Skeletal muscle satellite cell (primary cell): ENCODE results near the gene THAP5.
"Not testable (repeated sequence)": the region's sequence is repeated elsewhere in the genome, so short reads cannot be mapped to it uniquely, and the experiment has no call there.

Experiments
- H3K27me3 ChIP-seq: 2 replicates; pipeline ENCODE4 v1.7.0; 2013; ENCODE audit warnings: low read length; ENCODE audit not compliant: control insufficient read depth, insufficient read depth
- H3K36me3 ChIP-seq: 2 replicates; pipeline ENCODE4 v1.7.0; 2013; ENCODE audit warnings: mild to moderate bottlenecking, control low read depth, low read length; ENCODE audit not compliant: insufficient read depth
- H3K4me1 ChIP-seq: 2 replicates; pipeline ENCODE4 v1.7.0; 2013; ENCODE audit warnings: low read length; ENCODE audit not compliant: control insufficient read depth, insufficient read depth
- H3K4me2 ChIP-seq: 2 replicates; pipeline ENCODE4 v1.7.0; 2013; ENCODE audit warnings: mild to moderate bottlenecking, low read length
- H3K4me3 ChIP-seq: 2 replicates; pipeline ENCODE4 v1.7.0; 2013; ENCODE audit warnings: low read length
- H3K9ac ChIP-seq: 2 replicates; pipeline ENCODE4 v1.7.0; 2013; ENCODE audit warnings: mild to moderate bottlenecking, low read depth, low read length, moderate library complexity
- H3K9me3 ChIP-seq: replicated peaks from 2 replicates; pipeline ENCODE4 v1.7.0; 2013; ENCODE audit warnings: mild to moderate bottlenecking, control low read depth, low read length

Gene THAP5

DNA sequence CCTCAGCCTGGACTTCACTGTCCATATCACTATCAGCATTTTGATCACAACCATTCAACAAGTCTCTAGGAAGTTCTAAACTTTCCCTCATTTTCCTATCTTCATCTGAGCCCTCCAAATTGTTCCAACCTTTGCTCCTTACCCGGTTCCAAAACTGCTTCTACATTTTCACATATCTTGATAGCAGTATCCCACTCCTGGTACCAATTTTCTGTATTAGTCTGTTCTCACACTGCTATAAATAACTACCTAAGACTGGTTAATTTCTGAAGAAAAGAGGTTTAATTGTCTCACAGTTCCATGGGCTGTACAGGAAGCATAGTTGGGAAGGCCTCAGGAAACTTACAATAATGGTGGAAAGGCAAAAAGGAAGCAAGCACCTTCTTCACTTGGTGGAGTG lies 11.9 kb downstream of the THAP5 start:
- no peak overlapping the region for H3K4me2 ChIP-seq
- no peak overlapping the region for H3K4me3 ChIP-seq
- H3K9me3 ChIP-seq = no peaks in the 10 kb centered on the region
- peaks cover 4% of the 10 kb centered on the region for H3K4me1 ChIP-seq
- H3K36me3 ChIP-seq = no peaks in the 10 kb centered on the region
- no peaks in the 10 kb centered on the region for H3K27me3 ChIP-seq
- no peak overlapping the region for H3K9ac ChIP-seq

- Histone ChIP-seq H3K4me3 (no peak overlapping the region), H3K27me3 (no peaks in the 10 kb centered on the region), H3K9ac (no peak overlapping the region), H3K36me3 (no peaks in the 10 kb centered on the region), H3K9me3 (no peaks in the 10 kb centered on the region), H3K4me1 (peaks cover 4% of the 10 kb centered on the region), H3K4me2 (no peak overlapping the region)
Measured at GRCh38 chr7:108557191-108557590, 12.3 kb downstream of the THAP5 start.

- H3K4me3 ChIP-seq, H3K27me3 ChIP-seq, H3K9ac ChIP-seq, H3K4me1 ChIP-seq, H3K36me3 ChIP-seq, H3K9me3 ChIP-seq, H3K4me2 ChIP-seq: not testable (repeated sequence)
Measured at GRCh38 chr7:108556665-108557064, 12.8 kb downstream of the THAP5 start.

DNA sequence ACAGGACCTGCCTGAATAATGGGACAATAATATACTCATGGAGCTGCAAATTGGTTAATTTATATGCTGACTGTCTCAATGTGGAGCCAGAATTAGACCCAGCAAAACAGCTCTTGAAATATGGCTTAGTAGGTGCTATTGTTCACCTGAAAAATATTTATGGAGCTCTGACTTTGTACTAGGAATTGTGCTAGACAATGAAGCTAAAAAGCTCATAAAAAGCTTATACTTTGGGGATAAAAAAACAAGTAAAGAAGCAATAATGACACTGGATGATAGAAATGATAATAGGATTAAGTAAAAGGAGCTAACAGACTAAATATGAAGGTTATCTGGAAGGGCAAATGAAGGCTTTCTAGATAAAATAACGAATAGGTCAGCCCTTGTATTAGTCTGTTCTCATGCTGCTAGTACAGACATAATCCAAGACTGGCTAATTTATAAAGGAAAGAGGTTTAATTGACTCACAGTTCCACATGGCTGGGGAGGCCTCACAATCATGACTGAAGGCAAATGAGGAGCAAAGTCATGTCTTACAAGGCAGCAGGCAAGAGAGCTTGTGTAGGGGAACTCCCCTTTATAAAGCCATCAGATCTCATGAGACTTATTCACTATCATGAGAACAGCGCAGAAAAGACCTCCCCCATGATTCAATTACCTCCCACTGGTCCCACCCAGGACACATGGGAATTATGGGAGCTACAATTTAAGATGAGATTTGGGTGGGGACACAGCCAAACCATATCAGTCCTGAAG lies 21.2 kb downstream of the THAP5 start:
- H3K36me3 ChIP-seq, H3K9ac ChIP-seq, H3K9me3 ChIP-seq, H3K4me3 ChIP-seq, H3K27me3 ChIP-seq, H3K4me1 ChIP-seq, H3K4me2 ChIP-seq: not testable (repeated sequence)

GRCh38 chr7:108541478-108541877 lies 28.0 kb downstream of the THAP5 start:
- H3K9me3 ChIP-seq = no peaks in the 10 kb centered on the region
- no peak overlapping the region for H3K9ac ChIP-seq
- no peaks in the 10 kb centered on the region for H3K4me1 ChIP-seq
- H3K4me3 ChIP-seq = no peak overlapping the region
- no peaks in the 10 kb centered on the region for H3K27me3 ChIP-seq
- H3K36me3 ChIP-seq = no peaks in the 10 kb centered on the region
- no peak overlapping the region for H3K4me2 ChIP-seq

DNA sequence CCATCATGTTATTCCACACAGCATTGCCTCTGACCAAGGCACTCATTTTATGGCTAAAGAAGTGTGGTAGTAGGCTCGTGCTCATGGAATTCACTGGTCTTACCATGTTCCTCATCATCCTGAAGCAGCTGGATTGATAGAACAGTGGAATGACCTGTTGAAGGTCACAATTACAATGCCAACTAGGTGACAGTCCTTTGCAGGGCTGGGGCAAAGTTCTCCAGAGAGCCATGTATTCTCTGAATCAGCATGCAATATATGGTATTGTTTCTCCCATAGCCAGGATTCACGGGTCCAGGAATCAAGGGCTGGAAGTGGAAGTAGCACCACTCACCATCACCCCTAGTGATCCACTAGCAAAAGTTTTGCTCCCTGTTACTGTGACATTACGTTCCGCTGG lies 30.8 kb downstream of the THAP5 start:
- H3K4me2 ChIP-seq, H3K4me1 ChIP-seq, H3K9ac ChIP-seq, H3K9me3 ChIP-seq, H3K4me3 ChIP-seq, H3K36me3 ChIP-seq, H3K27me3 ChIP-seq: not testable (repeated sequence)

DNA sequence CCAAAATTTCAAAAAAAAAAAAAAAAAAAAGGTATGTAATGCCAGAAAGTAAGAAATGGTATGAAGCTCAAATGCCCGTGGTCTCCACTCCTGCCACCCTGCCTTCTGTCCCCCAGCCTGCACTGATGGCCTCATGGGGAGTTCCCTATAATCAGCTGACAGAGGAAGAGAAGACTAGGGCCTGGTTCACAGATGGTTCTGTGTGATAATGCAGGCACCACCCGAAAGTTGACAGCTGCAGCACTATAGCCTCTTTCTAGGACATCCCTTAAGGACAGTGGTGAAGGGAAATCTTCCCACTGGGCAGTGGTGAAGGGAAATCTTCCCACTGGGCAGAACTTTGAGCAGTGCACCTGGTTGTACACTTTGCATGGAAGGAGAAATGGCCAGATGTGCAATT lies 31.3 kb downstream of the THAP5 start:
- H3K4me2 ChIP-seq, H3K36me3 ChIP-seq, H3K9ac ChIP-seq, H3K4me3 ChIP-seq, H3K9me3 ChIP-seq, H3K4me1 ChIP-seq, H3K27me3 ChIP-seq: not testable (repeated sequence)

DNA sequence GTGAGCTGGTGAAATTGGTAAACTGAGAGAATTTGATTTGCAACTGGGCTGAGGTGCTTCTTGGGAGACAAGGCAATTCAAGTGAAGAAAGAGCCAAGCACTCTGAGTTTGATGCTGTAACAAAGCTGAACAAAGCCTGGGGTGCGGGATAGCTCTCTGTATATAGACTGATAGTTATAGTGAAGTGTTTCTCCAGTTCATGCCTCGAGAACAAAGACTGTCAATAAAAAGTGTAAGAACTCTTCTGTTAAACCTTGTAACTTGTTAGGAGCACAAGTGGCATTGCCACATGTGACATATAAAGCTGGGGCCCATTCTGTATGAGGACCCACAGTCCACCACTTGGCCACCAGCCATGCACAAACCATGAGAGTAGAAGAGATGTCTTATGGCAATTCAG lies 32.3 kb downstream of the THAP5 start:
- Histone ChIP-seq H3K9me3 (no peaks in the 10 kb centered on the region), H3K36me3 (no peaks in the 10 kb centered on the region), H3K27me3 (no peaks in the 10 kb centered on the region), H3K9ac (no peak overlapping the region), H3K4me2 (no peak overlapping the region), H3K4me1 (no peaks in the 10 kb centered on the region), H3K4me3 (no peak overlapping the region)

DNA sequence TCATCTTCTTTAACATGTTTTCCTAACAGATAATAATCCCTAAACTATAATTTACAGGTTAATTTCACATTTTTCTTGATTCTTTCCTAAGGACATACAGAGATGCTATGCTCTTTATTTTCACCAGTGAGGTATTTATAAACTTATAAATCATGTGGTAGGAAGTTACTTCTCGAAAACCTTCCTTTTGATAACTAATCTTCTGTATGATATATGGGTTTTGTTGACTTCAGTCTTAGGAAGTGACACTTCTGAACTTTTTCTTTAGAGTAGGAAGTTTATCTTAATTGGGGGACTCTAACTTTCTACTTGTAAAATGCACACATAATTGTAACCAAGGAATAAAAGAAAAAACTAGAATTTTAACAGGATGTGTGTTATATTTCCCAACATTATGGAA lies 33.8 kb downstream of the THAP5 start:
- Histone ChIP-seq H3K9me3 (no peaks in the 10 kb centered on the region), H3K27me3 (no peaks in the 10 kb centered on the region), H3K36me3 (no peaks in the 10 kb centered on the region), H3K4me1 (no peaks in the 10 kb centered on the region), H3K4me2 (no peak overlapping the region), H3K4me3 (no peak overlapping the region), H3K9ac (no peak overlapping the region)

- no peaks in the 10 kb centered on the region for H3K36me3 ChIP-seq
- H3K9me3 ChIP-seq = no peaks in the 10 kb centered on the region
- H3K9ac ChIP-seq = no peak overlapping the region
- H3K27me3 ChIP-seq = no peaks in the 10 kb centered on the region
- H3K4me1 ChIP-seq = no peaks in the 10 kb centered on the region
- no peak overlapping the region for H3K4me2 ChIP-seq
- H3K4me3 ChIP-seq = no peak overlapping the region
Measured at GRCh38 chr7:108535257-108535656, 34.2 kb downstream of the THAP5 start.

DNA sequence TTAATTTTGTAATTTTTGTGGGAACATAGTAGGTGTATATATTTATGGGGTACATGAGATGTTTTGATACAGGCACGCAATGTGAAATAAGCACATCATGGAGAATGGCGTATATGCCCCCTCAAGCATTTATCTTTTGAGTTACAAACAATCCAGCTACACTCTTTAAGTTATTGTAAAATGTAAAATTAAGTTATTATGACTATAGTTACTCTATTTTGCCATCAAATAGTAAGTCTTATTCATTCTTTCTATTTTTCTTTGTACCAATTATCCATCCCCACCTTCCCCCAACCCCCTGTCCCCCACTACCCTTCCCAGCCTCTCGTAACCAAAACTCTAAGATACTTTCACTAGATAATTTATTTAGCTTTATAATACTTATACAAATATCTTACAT lies 35.8 kb downstream of the THAP5 start:
- H3K36me3 ChIP-seq = no peaks in the 10 kb centered on the region
- no peak overlapping the region for H3K4me2 ChIP-seq
- H3K4me3 ChIP-seq = no peak overlapping the region
- no peaks in the 10 kb centered on the region for H3K9me3 ChIP-seq
- no peak overlapping the region for H3K9ac ChIP-seq
- H3K4me1 ChIP-seq = no peaks in the 10 kb centered on the region
- H3K27me3 ChIP-seq = no peaks in the 10 kb centered on the region

DNA sequence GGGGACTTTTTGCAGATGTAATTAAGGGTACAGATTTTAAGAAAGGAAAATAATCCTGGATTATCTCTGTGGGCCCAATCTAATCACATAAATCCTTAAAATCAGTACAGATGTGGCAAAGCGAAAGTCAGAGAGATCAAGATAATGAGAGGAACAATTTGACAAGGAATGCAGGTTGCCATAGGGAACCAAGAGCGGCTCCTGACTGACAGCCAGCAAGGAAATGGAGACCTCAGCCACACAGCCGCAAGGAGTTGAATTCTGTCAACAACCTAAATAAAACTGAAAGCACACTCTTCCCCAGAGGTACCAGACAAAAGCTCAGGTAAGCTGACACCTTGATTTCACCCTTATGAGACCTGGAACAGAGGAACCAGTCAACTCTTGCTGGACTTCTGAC lies 40.2 kb downstream of the THAP5 start:
- H3K4me2 ChIP-seq = no peak overlapping the region

More for the DNA sequence above, 40.2 kb downstream of the THAP5 start:
- H3K9ac ChIP-seq = no peak overlapping the region
- H3K9me3 ChIP-seq = no peaks in the 10 kb centered on the region
- H3K36me3 ChIP-seq = no peaks in the 10 kb centered on the region
- peaks cover 11% of the 10 kb centered on the region for H3K4me1 ChIP-seq
- no peak overlapping the region for H3K4me3 ChIP-seq
- H3K27me3 ChIP-seq = no peaks in the 10 kb centered on the region
